ENCODE measurements around the gene TRIP6. TPM values are rescaled to one million over a fixed set of nuclear protein-coding genes. Genes with fewer than 3 reads are reported as not detected.
A peak's percentile ranks its signal among the peaks of the same experiment; 100 is the strongest.

TRIP6 gene
- total RNA-seq, 1 experiment from 2014 or later = 140 TPM

DNA sequence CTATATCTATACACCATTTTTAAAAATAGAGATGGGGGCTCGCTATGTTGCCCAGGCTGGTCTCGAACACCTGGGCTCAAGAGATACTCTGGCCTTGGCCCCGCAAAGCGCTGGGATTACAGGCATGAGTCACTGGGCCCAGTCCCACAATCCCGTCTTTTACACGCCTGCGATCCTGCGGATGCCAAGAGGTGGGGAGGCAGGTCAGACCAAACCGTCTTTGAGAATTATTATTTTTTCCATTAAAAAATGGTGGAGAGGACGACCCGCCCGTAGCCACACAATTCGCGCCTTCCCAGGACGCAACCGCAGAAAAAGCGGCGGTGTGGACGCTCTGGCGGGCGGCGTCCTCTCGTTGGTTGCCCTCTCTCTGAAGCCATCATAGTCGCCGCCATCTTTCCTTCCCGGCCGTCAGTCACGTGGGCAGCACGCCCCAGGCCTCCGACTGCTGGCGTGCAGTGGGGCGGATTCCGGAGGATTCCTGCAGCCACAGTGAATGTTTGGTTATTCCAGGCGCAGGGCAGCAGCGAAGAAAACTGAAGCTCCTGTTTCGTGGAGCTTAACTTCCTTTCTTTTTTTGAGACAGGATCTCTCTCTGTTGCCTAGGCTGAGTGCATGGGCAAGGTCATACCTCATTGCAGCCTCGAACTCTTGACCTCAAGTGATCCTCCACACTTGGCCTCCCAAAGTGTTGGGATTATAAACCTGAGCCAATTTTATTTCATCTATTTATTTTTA, 29.9 kb upstream of the TRIP6 start (continued):
- TF ChIP-seq, protein P1, sequence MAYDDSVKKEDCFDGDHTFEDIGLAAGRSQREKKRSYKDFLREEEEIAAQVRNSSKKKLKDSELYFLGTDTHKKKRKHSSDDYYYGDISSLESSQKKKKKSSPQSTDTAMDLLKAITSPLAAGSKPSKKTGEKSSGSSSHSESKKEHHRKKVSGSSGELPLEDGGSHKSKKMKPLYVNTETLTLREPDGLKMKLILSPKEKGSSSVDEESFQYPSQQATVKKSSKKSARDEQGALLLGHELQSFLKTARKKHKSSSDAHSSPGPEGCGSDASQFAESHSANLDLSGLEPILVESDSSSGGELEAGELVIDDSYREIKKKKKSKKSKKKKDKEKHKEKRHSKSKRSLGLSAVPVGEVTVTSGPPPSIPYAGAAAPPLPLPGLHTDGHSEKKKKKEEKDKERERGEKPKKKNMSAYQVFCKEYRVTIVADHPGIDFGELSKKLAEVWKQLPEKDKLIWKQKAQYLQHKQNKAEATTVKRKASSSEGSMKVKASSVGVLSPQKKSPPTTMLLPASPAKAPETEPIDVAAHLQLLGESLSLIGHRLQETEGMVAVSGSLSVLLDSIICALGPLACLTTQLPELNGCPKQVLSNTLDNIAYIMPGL (CRISPR knock-in tag; IDR thresholded peaks at IDR 0.05) = 0 out of 2 replicates have a peak, but pooled peaks have one; percentile 26
- TF ChIP-seq NFYB (CRISPR knock-in tag; conservative IDR thresholded peaks at IDR 0.05; ENCODE audit: low read depth) (no peak), ZNF396 (CRISPR knock-in tag; IDR thresholded peaks at IDR 0.05; ENCODE audit: borderline replicate concordance) (no peak), GTF2I (CRISPR knock-in tag; conservative IDR thresholded peaks at IDR 0.05) (0 out of 2 replicates have a peak, but pooled peaks have one; percentile 31), NFATC4 (CRISPR knock-in tag; IDR thresholded peaks at IDR 0.05) (no peak), NR2C2 (CRISPR knock-in tag; IDR thresholded peaks at IDR 0.05) (no peak), GABPB1 (CRISPR knock-in tag; IDR thresholded peaks at IDR 0.05) (no peak), JUN (CRISPR knock-in tag; IDR thresholded peaks at IDR 0.05) (no peak), ZBTB21 (CRISPR knock-in tag; IDR thresholded peaks at IDR 0.05; ENCODE audit: borderline replicate concordance) (no peak), FOXP1 (CRISPR knock-in tag; IDR thresholded peaks at IDR 0.05; ENCODE audit: borderline replicate concordance) (peak; percentile 65; the same call in 1 of the 2 replicates), ZNF138 (CRISPR knock-in tag; conservative IDR thresholded peaks at IDR 0.05) (no peak), KAT7 (CRISPR knock-in tag; IDR thresholded peaks at IDR 0.05; ENCODE audit: borderline replicate concordance) (no peak), RELA (CRISPR knock-in tag; IDR thresholded peaks at IDR 0.05; ENCODE audit: borderline replicate concordance) (0 out of 2 replicates have a peak, but pooled peaks have one; percentile 40)
- TF ChIP-seq, protein P2, sequence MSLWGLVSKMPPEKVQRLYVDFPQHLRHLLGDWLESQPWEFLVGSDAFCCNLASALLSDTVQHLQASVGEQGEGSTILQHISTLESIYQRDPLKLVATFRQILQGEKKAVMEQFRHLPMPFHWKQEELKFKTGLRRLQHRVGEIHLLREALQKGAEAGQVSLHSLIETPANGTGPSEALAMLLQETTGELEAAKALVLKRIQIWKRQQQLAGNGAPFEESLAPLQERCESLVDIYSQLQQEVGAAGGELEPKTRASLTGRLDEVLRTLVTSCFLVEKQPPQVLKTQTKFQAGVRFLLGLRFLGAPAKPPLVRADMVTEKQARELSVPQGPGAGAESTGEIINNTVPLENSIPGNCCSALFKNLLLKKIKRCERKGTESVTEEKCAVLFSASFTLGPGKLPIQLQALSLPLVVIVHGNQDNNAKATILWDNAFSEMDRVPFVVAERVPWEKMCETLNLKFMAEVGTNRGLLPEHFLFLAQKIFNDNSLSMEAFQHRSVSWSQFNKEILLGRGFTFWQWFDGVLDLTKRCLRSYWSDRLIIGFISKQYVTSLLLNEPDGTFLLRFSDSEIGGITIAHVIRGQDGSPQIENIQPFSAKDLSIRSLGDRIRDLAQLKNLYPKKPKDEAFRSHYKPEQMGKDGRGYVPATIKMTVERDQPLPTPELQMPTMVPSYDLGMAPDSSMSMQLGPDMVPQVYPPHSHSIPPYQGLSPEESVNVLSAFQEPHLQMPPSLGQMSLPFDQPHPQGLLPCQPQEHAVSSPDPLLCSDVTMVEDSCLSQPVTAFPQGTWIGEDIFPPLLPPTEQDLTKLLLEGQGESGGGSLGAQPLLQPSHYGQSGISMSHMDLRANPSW (CRISPR knock-in tag; conservative IDR thresholded peaks at IDR 0.05; ENCODE audit: low read depth) = no peak
- TF ChIP-seq, protein P3, sequence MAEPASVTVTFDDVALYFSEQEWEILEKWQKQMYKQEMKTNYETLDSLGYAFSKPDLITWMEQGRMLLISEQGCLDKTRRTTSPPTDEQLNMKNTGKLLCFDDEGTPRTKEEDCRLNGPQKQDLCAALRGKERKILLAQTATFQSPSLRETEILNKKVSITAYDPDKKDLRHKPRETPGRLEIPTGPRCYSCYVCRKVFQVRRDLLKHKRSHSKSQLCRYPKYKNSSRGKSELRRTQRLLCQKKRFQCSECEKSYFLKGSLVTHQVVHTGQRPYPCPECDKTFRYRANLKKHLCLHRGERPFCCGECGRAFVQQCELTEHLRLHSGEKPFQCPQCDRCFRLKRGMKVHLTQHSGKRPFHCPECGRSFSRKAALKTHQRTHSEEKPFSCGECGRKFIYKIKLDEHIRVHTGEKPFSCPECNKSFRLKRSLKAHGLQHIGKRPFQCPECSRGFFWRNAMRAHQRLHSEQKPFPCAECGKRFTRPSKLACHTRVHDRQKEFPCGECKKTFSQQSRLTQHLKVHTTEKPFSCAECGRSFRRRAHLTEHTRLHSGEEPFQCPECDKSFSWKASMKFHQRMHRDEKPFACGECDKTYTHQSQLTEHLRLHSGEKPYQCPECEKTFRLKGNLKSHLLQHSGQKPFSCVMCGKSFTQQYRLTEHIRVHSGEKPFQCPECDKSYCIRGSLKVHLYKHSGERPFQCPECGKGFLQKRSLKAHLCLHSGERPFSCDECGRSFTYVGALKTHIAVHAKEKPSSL (CRISPR knock-in tag; conservative IDR thresholded peaks at IDR 0.05) = no peak
- TF ChIP-seq, protein P4, sequence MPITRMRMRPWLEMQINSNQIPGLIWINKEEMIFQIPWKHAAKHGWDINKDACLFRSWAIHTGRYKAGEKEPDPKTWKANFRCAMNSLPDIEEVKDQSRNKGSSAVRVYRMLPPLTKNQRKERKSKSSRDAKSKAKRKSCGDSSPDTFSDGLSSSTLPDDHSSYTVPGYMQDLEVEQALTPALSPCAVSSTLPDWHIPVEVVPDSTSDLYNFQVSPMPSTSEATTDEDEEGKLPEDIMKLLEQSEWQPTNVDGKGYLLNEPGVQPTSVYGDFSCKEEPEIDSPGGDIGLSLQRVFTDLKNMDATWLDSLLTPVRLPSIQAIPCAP (CRISPR knock-in tag; IDR thresholded peaks at IDR 0.05) = no peak
- TF ChIP-seq, protein P5, sequence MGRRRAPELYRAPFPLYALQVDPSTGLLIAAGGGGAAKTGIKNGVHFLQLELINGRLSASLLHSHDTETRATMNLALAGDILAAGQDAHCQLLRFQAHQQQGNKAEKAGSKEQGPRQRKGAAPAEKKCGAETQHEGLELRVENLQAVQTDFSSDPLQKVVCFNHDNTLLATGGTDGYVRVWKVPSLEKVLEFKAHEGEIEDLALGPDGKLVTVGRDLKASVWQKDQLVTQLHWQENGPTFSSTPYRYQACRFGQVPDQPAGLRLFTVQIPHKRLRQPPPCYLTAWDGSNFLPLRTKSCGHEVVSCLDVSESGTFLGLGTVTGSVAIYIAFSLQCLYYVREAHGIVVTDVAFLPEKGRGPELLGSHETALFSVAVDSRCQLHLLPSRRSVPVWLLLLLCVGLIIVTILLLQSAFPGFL (CRISPR knock-in tag; IDR thresholded peaks at IDR 0.05; ENCODE audit: borderline replicate concordance) = no peak
- TF ChIP-seq, protein P6, sequence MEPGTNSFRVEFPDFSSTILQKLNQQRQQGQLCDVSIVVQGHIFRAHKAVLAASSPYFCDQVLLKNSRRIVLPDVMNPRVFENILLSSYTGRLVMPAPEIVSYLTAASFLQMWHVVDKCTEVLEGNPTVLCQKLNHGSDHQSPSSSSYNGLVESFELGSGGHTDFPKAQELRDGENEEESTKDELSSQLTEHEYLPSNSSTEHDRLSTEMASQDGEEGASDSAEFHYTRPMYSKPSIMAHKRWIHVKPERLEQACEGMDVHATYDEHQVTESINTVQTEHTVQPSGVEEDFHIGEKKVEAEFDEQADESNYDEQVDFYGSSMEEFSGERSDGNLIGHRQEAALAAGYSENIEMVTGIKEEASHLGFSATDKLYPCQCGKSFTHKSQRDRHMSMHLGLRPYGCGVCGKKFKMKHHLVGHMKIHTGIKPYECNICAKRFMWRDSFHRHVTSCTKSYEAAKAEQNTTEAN (CRISPR knock-in tag; IDR thresholded peaks at IDR 0.05) = 0 out of 2 replicates have a peak, but pooled peaks have one; percentile 39
- TF ChIP-seq, protein P7, sequence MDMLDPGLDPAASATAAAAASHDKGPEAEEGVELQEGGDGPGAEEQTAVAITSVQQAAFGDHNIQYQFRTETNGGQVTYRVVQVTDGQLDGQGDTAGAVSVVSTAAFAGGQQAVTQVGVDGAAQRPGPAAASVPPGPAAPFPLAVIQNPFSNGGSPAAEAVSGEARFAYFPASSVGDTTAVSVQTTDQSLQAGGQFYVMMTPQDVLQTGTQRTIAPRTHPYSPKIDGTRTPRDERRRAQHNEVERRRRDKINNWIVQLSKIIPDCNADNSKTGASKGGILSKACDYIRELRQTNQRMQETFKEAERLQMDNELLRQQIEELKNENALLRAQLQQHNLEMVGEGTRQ (CRISPR knock-in tag; IDR thresholded peaks at IDR 0.05) = peak; percentile 99
- TF ChIP-seq, protein P8, sequence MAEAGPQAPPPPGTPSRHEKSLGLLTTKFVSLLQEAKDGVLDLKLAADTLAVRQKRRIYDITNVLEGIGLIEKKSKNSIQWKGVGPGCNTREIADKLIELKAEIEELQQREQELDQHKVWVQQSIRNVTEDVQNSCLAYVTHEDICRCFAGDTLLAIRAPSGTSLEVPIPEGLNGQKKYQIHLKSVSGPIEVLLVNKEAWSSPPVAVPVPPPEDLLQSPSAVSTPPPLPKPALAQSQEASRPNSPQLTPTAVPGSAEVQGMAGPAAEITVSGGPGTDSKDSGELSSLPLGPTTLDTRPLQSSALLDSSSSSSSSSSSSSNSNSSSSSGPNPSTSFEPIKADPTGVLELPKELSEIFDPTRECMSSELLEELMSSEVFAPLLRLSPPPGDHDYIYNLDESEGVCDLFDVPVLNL (CRISPR knock-in tag; IDR thresholded peaks at IDR 0.05; ENCODE audit: borderline replicate concordance, low read depth) = no peak; the same call in 1 of the 2 replicates
- TF ChIP-seq, protein P9, sequence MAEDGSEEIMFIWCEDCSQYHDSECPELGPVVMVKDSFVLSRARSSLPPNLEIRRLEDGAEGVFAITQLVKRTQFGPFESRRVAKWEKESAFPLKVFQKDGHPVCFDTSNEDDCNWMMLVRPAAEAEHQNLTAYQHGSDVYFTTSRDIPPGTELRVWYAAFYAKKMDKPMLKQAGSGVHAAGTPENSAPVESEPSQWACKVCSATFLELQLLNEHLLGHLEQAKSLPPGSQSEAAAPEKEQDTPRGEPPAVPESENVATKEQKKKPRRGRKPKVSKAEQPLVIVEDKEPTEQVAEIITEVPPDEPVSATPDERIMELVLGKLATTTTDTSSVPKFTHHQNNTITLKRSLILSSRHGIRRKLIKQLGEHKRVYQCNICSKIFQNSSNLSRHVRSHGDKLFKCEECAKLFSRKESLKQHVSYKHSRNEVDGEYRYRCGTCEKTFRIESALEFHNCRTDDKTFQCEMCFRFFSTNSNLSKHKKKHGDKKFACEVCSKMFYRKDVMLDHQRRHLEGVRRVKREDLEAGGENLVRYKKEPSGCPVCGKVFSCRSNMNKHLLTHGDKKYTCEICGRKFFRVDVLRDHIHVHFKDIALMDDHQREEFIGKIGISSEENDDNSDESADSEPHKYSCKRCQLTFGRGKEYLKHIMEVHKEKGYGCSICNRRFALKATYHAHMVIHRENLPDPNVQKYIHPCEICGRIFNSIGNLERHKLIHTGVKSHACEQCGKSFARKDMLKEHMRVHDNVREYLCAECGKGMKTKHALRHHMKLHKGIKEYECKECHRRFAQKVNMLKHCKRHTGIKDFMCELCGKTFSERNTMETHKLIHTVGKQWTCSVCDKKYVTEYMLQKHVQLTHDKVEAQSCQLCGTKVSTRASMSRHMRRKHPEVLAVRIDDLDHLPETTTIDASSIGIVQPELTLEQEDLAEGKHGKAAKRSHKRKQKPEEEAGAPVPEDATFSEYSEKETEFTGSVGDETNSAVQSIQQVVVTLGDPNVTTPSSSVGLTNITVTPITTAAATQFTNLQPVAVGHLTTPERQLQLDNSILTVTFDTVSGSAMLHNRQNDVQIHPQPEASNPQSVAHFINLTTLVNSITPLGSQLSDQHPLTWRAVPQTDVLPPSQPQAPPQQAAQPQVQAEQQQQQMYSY (CRISPR knock-in tag; IDR thresholded peaks at IDR 0.05) = peak; percentile 49; the same call in 1 of the 2 replicates
